WTC11 (cell line): ENCODE results near the gene PRSS1. TPM values are rescaled to one million over a fixed set of nuclear protein-coding genes. Genes with fewer than 3 reads are reported as not detected.

Experiments used
- ATAC-seq: fragments of 200-7000 bp; cut with Tn5 transposase; 2 replicates; pipeline ENCODE4 v1.10.0; 2021; ENCODE audit warnings: mild to moderate bottlenecking, moderate library complexity
- CTCF ChIA-PET: fragments of 300-600 bp; sonication (Branson Sonifier 250); formaldehyde crosslinking; loops from one replicate; lab custom pipeline; 2021; ENCODE audit warnings: antibody characterized with exemption; lab: Charles Lee
- POLR2A ChIA-PET: fragments of 350-600 bp; sonication (Branson Sonifier 250); formaldehyde crosslinking; loops from one replicate; lab custom pipeline; 2021; ENCODE audit warnings: antibody characterized with exemption; lab: Charles Lee
- DNase-seq: peaks from one replicate; pipeline ENCODE4 v3.0.0; 2021; ENCODE audit warnings: low spot score
- H3K27ac Mint-ChIP-seq: 2 replicates; pipeline ENCODE4 v1.8.0; 2021; ENCODE audit warnings: mixed read lengths
- H3K27me3 Mint-ChIP-seq: 2 replicates; pipeline ENCODE4 v1.8.0; 2021; ENCODE audit warnings: low read depth, mild to moderate bottlenecking, moderate library complexity, mixed read lengths
- H3K36me3 Mint-ChIP-seq: 2 replicates; pipeline ENCODE4 v1.8.0; 2021; ENCODE audit warnings: mixed read lengths
- H3K4me1 Mint-ChIP-seq: 2 replicates; pipeline ENCODE4 v1.8.0; 2022; ENCODE audit warnings: mixed read lengths
- H3K4me3 Mint-ChIP-seq: 2 replicates; pipeline ENCODE4 v1.8.0; 2021; ENCODE audit warnings: mild to moderate bottlenecking, moderate library complexity, mixed read lengths
- H3K9me3 Mint-ChIP-seq: 2 replicates; pipeline ENCODE4 v1.8.0; 2021; ENCODE audit warnings: mixed read lengths
- EMX1 ChIP-seq: fragments of 250-450 bp; sonication (Bioruptor Pico); IDR thresholded peaks from 2 replicates; pipeline ENCODE4 v1.8.0; 2021; ENCODE audit warnings: mild to moderate bottlenecking
- NFE2L1 ChIP-seq: sonication (generic); formaldehyde crosslinking; IDR thresholded peaks from 2 replicates; pipeline ENCODE4 v1.8.1; 2023; ENCODE audit warnings: missing genetic modification reagents
- NR2C2 ChIP-seq: sonication (generic); formaldehyde crosslinking; IDR thresholded peaks from 2 replicates; pipeline ENCODE4 v1.8.0; 2022; ENCODE audit warnings: mild to moderate bottlenecking, missing genetic modification reagents
- SMAD3 ChIP-seq: sonication (generic); formaldehyde crosslinking; IDR thresholded peaks from 2 replicates; pipeline ENCODE4 v1.8.0; 2022; ENCODE audit warnings: missing genetic modification reagents, mild to moderate bottlenecking, borderline replicate concordance
- TEAD1 ChIP-seq: sonication (generic); formaldehyde crosslinking; IDR thresholded peaks from 2 replicates; pipeline ENCODE4 v1.8.0; 2022; ENCODE audit warnings: mild to moderate bottlenecking, missing genetic modification reagents
- ZBTB21 ChIP-seq: sonication (generic); formaldehyde crosslinking; IDR thresholded peaks from 2 replicates; pipeline ENCODE4 v1.8.1; 2023; ENCODE audit warnings: mild to moderate bottlenecking, missing genetic modification reagents, borderline replicate concordance
- ZNF138 ChIP-seq: sonication (generic); formaldehyde crosslinking; conservative IDR thresholded peaks from 2 replicates; pipeline ENCODE4 v1.8.1; 2022; ENCODE audit warnings: mild to moderate bottlenecking, moderate library complexity, missing genetic modification reagents
- total RNA-seq: library from RNA; stranded (reverse); gene quantifications from 3 replicates; pipeline ENCODE4 v1.2.3, GENCODE V29; 2021
- TF ChIP-seq, protein P1 (sequence below): fragments of 250-450 bp; sonication (Bioruptor Pico); IDR thresholded peaks from 2 replicates; pipeline ENCODE4 v1.9.0; 2021; ENCODE audit warnings: mild to moderate bottlenecking
- TF ChIP-seq, protein P2 (sequence below): sonication (generic); formaldehyde crosslinking; IDR thresholded peaks from 2 replicates; pipeline ENCODE4 v1.8.1; 2023; ENCODE audit warnings: mild to moderate bottlenecking, missing genetic modification reagents
- TF ChIP-seq, protein P3 (sequence below): sonication (generic); formaldehyde crosslinking; IDR thresholded peaks from 2 replicates; pipeline ENCODE4 v1.8.1; 2022; ENCODE audit warnings: low read depth, missing genetic modification reagents, borderline replicate concordance
- TF ChIP-seq, protein P4 (sequence below): sonication (generic); formaldehyde crosslinking; conservative IDR thresholded peaks from 2 replicates; pipeline ENCODE4 v1.8.1; 2022; ENCODE audit warnings: mild to moderate bottlenecking, missing genetic modification reagents
- TF ChIP-seq, protein P5 (sequence below): sonication (generic); formaldehyde crosslinking; IDR thresholded peaks from 2 replicates; pipeline ENCODE4 v1.8.0; 2023; ENCODE audit warnings: missing genetic modification reagents, mild to moderate bottlenecking, borderline replicate concordance
- TF ChIP-seq, protein P6 (sequence below): sonication (generic); formaldehyde crosslinking; IDR thresholded peaks from 2 replicates; pipeline ENCODE4 v1.8.0; 2022; ENCODE audit warnings: mild to moderate bottlenecking, missing genetic modification reagents
- TF ChIP-seq, protein P7 (sequence below): sonication (generic); formaldehyde crosslinking; IDR thresholded peaks from 2 replicates; pipeline ENCODE4 v1.8.0; 2022; ENCODE audit warnings: mild to moderate bottlenecking, missing genetic modification reagents
- TF ChIP-seq, protein P8 (sequence below): fragments of 250-450 bp; sonication (Bioruptor Pico); IDR thresholded peaks from 2 replicates; pipeline ENCODE4 v1.9.0; 2021; ENCODE audit warnings: mild to moderate bottlenecking, borderline replicate concordance

PRSS1 gene
- total RNA-seq, 1 experiment from 2014 or later, result 11.1 TPM

DNA sequence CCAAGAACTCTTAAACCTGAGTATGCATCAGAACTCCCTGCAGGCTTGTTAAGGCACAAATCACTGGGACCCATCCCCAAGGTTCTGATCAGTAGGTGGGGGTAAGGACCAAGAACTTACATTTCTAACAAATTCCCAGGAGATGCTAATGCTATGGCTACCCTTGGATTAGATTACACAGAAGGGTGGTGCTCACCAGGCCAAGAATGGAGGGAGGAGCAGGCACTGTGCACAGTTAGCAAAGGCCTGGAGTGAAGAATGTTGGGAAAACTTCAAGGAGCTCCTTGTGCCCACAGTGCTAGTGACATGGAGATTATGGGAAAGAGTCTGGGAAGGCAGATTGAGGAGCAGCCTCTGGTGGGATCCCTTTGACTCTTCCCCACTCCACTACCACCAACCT, 23.4 kb downstream of the PRSS1 start:
- ATAC-seq, result no peak
- Mint-ChIP-seq H3K4me1 (peaks cover 7% of the 10 kb centered on the region; the same call in 1 of the 2 replicates), H3K4me3 (no peak overlapping the region), H3K27me3 (peaks cover 3% of the 10 kb centered on the region; the same call in 1 of the 2 replicates), H3K36me3 (no peaks in the 10 kb centered on the region), H3K27ac (no peak overlapping the region), H3K9me3 (peaks cover 13% of the 10 kb centered on the region)
- CTCF ChIA-PET, result no interaction called here
- POLR2A ChIA-PET, result no interaction called here
- DNase-seq, result no peak
- TF ChIP-seq, protein P1, sequence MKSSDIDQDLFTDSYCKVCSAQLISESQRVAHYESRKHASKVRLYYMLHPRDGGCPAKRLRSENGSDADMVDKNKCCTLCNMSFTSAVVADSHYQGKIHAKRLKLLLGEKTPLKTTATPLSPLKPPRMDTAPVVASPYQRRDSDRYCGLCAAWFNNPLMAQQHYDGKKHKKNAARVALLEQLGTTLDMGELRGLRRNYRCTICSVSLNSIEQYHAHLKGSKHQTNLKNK (CRISPR knock-in tag), result no peak
- TF ChIP-seq, protein P2, sequence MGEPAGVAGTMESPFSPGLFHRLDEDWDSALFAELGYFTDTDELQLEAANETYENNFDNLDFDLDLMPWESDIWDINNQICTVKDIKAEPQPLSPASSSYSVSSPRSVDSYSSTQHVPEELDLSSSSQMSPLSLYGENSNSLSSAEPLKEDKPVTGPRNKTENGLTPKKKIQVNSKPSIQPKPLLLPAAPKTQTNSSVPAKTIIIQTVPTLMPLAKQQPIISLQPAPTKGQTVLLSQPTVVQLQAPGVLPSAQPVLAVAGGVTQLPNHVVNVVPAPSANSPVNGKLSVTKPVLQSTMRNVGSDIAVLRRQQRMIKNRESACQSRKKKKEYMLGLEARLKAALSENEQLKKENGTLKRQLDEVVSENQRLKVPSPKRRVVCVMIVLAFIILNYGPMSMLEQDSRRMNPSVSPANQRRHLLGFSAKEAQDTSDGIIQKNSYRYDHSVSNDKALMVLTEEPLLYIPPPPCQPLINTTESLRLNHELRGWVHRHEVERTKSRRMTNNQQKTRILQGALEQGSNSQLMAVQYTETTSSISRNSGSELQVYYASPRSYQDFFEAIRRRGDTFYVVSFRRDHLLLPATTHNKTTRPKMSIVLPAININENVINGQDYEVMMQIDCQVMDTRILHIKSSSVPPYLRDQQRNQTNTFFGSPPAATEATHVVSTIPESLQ (CRISPR knock-in tag), result no peak
- TF ChIP-seq, protein P3, sequence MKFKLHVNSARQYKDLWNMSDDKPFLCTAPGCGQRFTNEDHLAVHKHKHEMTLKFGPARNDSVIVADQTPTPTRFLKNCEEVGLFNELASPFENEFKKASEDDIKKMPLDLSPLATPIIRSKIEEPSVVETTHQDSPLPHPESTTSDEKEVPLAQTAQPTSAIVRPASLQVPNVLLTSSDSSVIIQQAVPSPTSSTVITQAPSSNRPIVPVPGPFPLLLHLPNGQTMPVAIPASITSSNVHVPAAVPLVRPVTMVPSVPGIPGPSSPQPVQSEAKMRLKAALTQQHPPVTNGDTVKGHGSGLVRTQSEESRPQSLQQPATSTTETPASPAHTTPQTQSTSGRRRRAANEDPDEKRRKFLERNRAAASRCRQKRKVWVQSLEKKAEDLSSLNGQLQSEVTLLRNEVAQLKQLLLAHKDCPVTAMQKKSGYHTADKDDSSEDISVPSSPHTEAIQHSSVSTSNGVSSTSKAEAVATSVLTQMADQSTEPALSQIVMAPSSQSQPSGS (CRISPR knock-in tag), result no peak

DNA sequence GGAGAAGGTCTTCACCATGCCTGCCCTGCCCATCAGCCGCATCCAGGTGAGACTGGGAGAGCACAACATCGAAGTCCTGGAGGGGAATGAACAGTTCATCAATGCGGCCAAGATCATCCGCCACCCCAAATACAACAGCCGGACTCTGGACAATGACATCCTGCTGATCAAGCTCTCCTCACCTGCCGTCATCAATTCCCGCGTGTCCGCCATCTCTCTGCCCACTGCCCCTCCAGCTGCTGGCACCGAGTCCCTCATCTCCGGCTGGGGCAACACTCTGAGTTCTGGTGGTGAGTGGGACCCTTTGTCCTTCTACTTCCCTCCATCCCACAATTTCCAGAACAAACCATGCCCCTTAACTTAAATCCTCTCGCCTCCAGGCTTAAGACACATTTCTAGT, 24.0 kb downstream of the PRSS1 start:
- DNase-seq (no peak), ATAC-seq (no peak)
- Mint-ChIP-seq H3K9me3 (peaks cover 13% of the 10 kb centered on the region), H3K36me3 (no peaks in the 10 kb centered on the region), H3K27me3 (peaks cover 3% of the 10 kb centered on the region; the same call in 1 of the 2 replicates), H3K27ac (no peak overlapping the region), H3K4me1 (peaks cover 7% of the 10 kb centered on the region; the same call in 1 of the 2 replicates), H3K4me3 (no peak overlapping the region)
- POLR2A ChIA-PET, result no interaction called here
- TF ChIP-seq NR2C2 (CRISPR knock-in tag) (no peak), NFE2L1 (no peak), ZBTB21 (no peak), EMX1 (CRISPR knock-in tag) (no peak), ZNF138 (CRISPR knock-in tag) (no peak), SMAD3 (CRISPR knock-in tag) (no peak), TEAD1 (CRISPR knock-in tag) (no peak)
- TF ChIP-seq, protein P4, sequence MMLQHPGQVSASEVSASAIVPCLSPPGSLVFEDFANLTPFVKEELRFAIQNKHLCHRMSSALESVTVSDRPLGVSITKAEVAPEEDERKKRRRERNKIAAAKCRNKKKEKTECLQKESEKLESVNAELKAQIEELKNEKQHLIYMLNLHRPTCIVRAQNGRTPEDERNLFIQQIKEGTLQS (CRISPR knock-in tag), result no peak
- TF ChIP-seq, protein P5, sequence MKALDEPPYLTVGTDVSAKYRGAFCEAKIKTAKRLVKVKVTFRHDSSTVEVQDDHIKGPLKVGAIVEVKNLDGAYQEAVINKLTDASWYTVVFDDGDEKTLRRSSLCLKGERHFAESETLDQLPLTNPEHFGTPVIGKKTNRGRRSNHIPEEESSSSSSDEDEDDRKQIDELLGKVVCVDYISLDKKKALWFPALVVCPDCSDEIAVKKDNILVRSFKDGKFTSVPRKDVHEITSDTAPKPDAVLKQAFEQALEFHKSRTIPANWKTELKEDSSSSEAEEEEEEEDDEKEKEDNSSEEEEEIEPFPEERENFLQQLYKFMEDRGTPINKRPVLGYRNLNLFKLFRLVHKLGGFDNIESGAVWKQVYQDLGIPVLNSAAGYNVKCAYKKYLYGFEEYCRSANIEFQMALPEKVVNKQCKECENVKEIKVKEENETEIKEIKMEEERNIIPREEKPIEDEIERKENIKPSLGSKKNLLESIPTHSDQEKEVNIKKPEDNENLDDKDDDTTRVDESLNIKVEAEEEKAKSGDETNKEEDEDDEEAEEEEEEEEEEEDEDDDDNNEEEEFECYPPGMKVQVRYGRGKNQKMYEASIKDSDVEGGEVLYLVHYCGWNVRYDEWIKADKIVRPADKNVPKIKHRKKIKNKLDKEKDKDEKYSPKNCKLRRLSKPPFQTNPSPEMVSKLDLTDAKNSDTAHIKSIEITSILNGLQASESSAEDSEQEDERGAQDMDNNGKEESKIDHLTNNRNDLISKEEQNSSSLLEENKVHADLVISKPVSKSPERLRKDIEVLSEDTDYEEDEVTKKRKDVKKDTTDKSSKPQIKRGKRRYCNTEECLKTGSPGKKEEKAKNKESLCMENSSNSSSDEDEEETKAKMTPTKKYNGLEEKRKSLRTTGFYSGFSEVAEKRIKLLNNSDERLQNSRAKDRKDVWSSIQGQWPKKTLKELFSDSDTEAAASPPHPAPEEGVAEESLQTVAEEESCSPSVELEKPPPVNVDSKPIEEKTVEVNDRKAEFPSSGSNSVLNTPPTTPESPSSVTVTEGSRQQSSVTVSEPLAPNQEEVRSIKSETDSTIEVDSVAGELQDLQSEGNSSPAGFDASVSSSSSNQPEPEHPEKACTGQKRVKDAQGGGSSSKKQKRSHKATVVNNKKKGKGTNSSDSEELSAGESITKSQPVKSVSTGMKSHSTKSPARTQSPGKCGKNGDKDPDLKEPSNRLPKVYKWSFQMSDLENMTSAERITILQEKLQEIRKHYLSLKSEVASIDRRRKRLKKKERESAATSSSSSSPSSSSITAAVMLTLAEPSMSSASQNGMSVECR (CRISPR knock-in tag), result no peak
- TF ChIP-seq, protein P6, sequence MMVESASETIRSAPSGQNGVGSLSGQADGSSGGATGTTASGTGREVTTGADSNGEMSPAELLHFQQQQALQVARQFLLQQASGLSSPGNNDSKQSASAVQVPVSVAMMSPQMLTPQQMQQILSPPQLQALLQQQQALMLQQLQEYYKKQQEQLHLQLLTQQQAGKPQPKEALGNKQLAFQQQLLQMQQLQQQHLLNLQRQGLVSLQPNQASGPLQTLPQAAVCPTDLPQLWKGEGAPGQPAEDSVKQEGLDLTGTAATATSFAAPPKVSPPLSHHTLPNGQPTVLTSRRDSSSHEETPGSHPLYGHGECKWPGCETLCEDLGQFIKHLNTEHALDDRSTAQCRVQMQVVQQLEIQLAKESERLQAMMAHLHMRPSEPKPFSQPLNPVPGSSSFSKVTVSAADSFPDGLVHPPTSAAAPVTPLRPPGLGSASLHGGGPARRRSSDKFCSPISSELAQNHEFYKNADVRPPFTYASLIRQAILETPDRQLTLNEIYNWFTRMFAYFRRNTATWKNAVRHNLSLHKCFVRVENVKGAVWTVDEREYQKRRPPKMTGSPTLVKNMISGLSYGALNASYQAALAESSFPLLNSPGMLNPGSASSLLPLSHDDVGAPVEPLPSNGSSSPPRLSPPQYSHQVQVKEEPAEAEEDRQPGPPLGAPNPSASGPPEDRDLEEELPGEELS, result no peak
- TF ChIP-seq, protein P7, sequence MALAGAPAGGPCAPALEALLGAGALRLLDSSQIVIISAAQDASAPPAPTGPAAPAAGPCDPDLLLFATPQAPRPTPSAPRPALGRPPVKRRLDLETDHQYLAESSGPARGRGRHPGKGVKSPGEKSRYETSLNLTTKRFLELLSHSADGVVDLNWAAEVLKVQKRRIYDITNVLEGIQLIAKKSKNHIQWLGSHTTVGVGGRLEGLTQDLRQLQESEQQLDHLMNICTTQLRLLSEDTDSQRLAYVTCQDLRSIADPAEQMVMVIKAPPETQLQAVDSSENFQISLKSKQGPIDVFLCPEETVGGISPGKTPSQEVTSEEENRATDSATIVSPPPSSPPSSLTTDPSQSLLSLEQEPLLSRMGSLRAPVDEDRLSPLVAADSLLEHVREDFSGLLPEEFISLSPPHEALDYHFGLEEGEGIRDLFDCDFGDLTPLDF (CRISPR knock-in tag), result no peak
- TF ChIP-seq, protein P8, sequence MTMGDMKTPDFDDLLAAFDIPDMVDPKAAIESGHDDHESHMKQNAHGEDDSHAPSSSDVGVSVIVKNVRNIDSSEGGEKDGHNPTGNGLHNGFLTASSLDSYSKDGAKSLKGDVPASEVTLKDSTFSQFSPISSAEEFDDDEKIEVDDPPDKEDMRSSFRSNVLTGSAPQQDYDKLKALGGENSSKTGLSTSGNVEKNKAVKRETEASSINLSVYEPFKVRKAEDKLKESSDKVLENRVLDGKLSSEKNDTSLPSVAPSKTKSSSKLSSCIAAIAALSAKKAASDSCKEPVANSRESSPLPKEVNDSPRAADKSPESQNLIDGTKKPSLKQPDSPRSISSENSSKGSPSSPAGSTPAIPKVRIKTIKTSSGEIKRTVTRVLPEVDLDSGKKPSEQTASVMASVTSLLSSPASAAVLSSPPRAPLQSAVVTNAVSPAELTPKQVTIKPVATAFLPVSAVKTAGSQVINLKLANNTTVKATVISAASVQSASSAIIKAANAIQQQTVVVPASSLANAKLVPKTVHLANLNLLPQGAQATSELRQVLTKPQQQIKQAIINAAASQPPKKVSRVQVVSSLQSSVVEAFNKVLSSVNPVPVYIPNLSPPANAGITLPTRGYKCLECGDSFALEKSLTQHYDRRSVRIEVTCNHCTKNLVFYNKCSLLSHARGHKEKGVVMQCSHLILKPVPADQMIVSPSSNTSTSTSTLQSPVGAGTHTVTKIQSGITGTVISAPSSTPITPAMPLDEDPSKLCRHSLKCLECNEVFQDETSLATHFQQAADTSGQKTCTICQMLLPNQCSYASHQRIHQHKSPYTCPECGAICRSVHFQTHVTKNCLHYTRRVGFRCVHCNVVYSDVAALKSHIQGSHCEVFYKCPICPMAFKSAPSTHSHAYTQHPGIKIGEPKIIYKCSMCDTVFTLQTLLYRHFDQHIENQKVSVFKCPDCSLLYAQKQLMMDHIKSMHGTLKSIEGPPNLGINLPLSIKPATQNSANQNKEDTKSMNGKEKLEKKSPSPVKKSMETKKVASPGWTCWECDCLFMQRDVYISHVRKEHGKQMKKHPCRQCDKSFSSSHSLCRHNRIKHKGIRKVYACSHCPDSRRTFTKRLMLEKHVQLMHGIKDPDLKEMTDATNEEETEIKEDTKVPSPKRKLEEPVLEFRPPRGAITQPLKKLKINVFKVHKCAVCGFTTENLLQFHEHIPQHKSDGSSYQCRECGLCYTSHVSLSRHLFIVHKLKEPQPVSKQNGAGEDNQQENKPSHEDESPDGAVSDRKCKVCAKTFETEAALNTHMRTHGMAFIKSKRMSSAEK (CRISPR knock-in tag), result no peak
- TF ChIP-seq, protein P2 (CRISPR knock-in tag), result no peak
- CTCF ChIA-PET, result no interaction called here
